Endothelial cell of umbilical vein (primary cell): Measurements from ENCODE around the gene CCT6B. TPM values are rescaled to one million over a fixed set of nuclear protein-coding genes. Genes with fewer than 3 reads are reported as not detected.

ENCODE experiments used
- polyA plus RNA-seq, 4 experiments: library from polyadenylated mRNA; depleted of rRNA in 3 of 4; stranded (reverse) in 3 of 4; unstranded in 1 of 4; fragments of >200 nt; gene quantifications; 2 replicates each; pipeline versions ENCODE4 v1.2.1 to v1.2.3, GENCODE V29; 2011 to 2012; ENCODE audit warnings: missing spikeins in 1 of 4
- total RNA-seq: library from RNA; stranded (reverse); gene quantifications from 2 replicates; pipeline ENCODE4 v1.2.3, GENCODE V29; 2021

The CCT6B gene
- total and polyA plus RNA-seq, 2 donors (not counting 3 experiments of a cell fraction or from before 2014, with no cell fraction given), result 0.35 to 1.6 TPM

Other genes with a start within 250 kb of the CCT6B start
- 13.9 and 15.0 TPM in 2 replicates for gene ZNF830, start 80 bp upstream of the CCT6B start, total RNA-seq
- 2.2 and 3.1 TPM in 2 replicates for gene ZNF830, start 80 bp upstream of the CCT6B start, polyA plus RNA-seq
- gene LIG3, start 19.1 kb upstream of the CCT6B start, total RNA-seq, result 35.3 and 39.7 TPM in 2 replicates
- 23.0 and 25.8 TPM in 2 replicates for gene LIG3, start 19.1 kb upstream of the CCT6B start, polyA plus RNA-seq
- gene RFFL, start 102.2 kb upstream of the CCT6B start, total RNA-seq, result 14.1 and 14.2 TPM in 2 replicates
- gene RFFL, start 102.2 kb upstream of the CCT6B start, polyA plus RNA-seq, result 6.6 and 7.0 TPM in 2 replicates
- 19.6 and 27.9 TPM in 2 replicates for gene RAD51D, start 158.4 kb upstream of the CCT6B start, total RNA-seq
- gene RAD51D, start 158.4 kb upstream of the CCT6B start, polyA plus RNA-seq, result 14.9 and 15.5 TPM in 2 replicates
- gene FNDC8, start 160.2 kb upstream of the CCT6B start, total RNA-seq, result not detected in 2 replicates
- not detected in 2 replicates for gene FNDC8, start 160.2 kb upstream of the CCT6B start, polyA plus RNA-seq
- 15.8 and 22.8 TPM in 2 replicates for gene NLE1, start 180.8 kb upstream of the CCT6B start, total RNA-seq
- gene NLE1, start 180.8 kb upstream of the CCT6B start, polyA plus RNA-seq, result 19.1 and 19.8 TPM in 2 replicates
- not detected in 2 replicates for gene UNC45B, start 186.4 kb upstream of the CCT6B start, total RNA-seq
- not detected in 2 replicates for gene UNC45B, start 186.4 kb upstream of the CCT6B start, polyA plus RNA-seq
- gene SLC35G3, start 232.9 kb upstream of the CCT6B start, total RNA-seq, result not detected in 2 replicates
- gene SLC35G3, start 232.9 kb upstream of the CCT6B start, polyA plus RNA-seq, result not detected in 2 replicates